Aortic smooth muscle cell (primary cell): ENCODE measurements around the gene LANCL3. TPM values are rescaled to one million over a fixed set of nuclear protein-coding genes. Genes with fewer than 3 reads are reported as not detected.

Experiments
- total RNA-seq: library from RNA; depleted of rRNA; stranded (reverse); fragments of >200 nt; gene quantifications from 2 replicates; pipeline ENCODE4 v1.2.3, GENCODE V29; 2014

LANCL3 gene
- 0.12 and 0.13 TPM in 2 replicates for total RNA-seq

GRCh38 chrX:37571426-37572107 is at the start of gene LANCL3:
Gene LANCL3, plus strand, starts transcription at chrX:37571661. Its CDS starts 210 bp downstream, at chrX:37571871.

GRCh38 chrX:37685381-37686359 is 114.2 kb downstream of the LANCL3 start, which contains the start of gene XK:
Gene XK, plus strand, starts transcription at chrX:37685791. Its CDS starts 171 bp downstream, at chrX:37685962.

Other genes with a start within 250 kb of the LANCL3 start
- 7.9 and 8.0 TPM in 2 replicates for gene PRRG1, start 222.3 kb upstream of the LANCL3 start, total RNA-seq
- gene XK, start 114.1 kb downstream of the LANCL3 start, total RNA-seq: 0.06 and 0.13 TPM in 2 replicates
- not detected in 2 replicates for gene CYBB, start 208.4 kb downstream of the LANCL3 start, total RNA-seq